HPDE6-E6E7 (cell line): ENCODE measurements around the gene MGAT5B.

Experiments
- DNase-seq: peaks from one replicate; pipeline ENCODE4 v3.0.0; 2011; ENCODE audit warnings: missing footprints; ENCODE audit errors: extremely low spot score

The MGAT5B gene

DNA sequence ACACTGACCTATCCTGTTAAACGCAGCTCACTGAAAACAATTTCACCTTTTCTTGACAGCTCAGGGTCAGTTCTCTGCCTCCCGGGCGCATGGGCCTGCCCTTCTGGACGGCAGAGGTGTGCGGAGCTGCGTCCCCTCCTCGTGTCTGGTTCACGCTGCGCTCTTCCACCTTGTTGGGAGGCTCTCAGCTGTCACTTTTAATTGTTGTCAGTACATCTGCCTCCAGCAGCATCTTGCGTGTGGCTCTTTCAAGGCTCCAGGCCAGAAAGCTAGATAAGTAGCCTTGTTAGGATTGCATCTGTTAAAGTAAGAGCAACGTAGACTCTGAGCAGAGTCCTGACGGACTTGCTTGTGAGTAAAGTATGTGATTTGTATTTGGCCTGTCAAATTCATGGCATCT is 59.4 kb downstream of the MGAT5B start:
- DNase-seq = no peak

DNA sequence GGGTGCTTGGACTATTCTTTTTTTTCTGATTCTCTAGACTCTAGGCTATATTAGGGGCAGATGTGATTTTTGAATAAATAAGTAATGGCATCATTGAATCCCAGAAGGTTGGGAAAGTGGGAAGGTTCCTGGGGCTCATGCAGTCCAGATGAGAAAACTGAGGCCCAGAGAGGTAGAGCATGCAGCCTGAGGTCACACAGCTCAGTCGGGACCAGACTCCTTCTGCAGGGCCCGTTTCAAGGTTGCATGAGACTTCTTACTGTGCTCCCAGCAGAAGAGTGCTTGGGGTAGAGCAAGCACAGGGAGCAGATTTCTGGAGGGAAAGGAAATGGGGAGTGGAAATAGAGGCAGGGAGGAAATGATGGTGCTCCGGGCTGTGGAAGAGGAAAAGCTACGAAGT is 59.8 kb downstream of the MGAT5B start:
- DNase-seq = no peak

DNA sequence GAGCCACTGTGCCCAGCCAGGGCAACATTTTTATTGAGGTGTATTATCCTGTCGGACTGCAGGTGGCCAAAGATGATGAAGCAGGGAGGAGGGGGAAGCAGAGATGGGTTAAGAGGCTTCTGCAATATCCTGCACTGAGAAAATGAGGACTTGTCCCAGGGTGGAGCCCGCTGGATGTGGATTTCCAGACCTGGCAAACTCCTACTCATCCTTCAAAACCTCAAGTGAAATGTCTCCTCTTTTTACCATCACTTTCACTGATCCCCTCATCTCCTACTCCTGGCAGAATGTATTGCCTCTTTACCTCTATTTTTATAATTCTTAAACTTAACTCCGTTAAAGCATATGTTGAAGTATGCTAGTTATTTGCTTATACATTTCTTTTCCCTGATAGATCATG is 60.9 kb downstream of the MGAT5B start:
- no peak for DNase-seq

DNA sequence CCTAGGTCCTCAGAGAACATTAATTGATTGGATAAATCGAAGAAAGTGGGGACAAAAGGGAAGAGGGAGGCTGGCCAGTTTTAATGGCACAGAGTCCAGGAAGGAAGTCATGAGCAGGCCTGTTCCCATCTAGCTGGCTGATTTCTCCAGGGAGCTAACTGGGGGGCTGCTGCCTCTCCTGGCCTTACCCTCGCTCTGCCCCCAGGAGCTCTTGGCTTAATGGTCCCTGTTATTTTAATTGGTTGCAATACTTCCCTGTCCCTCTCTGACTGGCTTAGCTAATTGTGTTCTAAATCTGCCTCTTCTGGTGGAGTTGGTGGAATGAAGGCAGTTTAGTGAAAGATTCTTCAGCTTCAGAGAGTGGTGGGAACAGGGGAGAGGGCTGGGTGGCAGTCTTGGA is 61.4 kb downstream of the MGAT5B start:
- no peak for DNase-seq

DNA sequence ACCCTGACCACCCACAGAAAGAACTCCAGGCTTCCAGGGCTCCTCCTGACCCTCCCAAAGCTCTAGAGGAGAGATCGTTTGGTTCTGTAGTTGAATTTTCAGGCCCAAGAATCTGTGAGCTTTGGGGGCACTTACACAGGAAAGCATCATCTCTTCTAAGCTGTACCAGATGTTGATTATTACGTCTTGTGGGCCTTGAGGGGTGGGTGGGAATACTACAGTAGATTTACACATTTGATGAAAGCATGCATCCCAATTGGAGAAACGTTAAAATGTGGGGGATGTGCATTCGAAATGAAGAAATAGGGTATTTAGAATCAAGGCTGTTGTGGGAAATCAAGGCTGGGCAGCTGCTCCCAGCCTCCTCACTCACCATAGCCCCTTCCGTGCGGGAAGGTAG is 61.9 kb downstream of the MGAT5B start:
- DNase-seq = no peak

DNA sequence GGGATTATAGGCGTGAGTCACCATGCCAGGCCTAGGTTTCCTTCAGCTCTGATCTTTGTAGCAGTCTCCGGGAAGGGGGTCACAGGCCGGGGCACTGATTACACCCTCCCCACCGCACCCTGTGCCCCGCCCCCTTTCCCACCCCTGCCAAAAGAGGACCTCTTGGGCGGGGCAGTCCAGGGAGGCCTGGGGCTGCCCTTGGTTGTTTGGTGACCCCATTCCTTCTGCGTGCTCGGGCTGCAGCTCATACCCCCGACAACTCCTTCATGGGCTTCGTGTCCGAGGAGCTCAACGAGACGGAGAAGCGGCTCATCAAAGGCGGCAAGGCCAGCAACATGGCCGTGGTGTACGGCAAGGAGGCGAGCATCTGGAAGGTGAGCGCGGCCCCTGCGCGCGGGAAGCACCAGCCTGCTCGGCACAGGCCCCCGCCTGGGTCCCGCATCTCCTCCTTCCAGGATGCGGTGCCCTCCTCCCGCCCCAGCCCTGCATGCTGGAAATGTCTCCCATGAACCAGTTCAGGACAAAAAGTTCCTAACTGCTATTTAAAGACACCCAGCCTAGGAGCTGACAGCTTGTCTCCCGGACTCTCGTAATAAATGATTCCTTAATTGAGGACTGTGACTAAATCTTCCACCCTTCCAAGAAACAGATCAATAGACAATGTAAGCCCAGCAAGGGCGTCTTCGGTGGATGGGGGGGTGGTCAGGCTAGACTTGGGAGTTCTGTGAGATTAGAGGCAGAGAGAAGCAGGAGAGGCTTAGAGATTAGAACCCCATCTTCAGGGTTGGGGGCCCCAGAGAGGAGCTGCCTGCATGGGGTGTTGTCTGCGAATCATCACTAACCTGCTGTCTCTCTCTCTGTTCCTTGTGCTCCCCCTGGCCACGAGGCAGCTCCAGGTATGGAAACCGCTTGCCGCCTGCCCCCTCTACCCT is 64.5 kb downstream of the MGAT5B start:
- DNase-seq = no peak

DNA sequence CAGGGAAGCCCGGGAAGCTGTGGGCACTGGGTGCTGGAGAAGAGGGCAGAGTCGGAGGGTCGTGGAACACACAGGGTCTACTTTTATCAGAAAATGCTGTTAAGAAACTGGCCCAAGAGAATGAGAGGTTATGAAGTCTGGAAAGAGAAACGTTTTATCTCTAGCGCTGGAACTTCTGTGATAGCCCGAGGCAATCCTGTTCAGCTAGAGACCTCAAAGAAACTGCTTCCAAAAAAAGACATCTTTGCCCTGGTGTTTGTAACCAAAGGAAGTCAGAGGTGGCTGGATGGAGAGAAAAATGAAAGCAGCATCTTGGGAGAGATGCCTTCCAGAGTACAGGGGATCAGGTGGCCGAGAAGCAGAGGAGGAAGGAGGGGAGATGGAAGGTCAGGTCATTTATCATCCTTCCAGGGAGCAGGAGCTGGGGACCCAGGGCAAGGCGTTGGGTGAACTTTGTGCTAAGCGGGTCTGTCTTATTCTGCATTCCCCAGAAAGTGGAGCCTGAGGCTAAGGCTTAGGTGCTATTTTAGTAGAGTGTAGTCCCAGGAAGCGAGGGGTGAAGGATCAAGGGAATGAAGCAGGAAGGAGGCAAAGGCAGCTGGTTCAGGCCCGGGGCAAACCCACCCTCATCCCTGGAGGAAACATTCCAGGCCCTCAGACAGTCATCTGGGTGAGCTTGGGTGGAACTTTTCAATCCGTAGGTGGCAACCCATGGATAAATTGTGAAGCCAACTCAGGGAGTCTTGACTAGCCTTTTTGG is 66.5 kb downstream of the MGAT5B start:
- no peak for DNase-seq

DNA sequence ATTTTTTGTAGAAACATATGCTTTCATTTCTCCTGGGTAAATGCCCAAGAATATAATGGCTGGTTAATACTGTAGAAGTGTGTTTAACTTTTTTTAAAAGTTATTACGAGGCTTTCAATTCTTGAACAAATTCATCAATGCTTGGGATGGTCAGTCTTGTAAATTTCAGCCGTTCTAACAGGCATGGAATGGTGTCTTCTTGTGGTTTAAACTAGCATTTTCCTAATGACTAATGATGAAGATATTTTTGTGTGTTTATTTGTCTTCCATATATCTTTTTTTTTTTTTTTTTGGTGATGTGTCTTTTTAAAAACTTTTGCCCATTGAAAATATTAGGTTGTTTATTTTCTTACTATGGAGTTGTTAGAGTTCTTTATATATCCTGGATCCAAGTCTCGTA is 67.1 kb downstream of the MGAT5B start:
- no peak for DNase-seq

DNA sequence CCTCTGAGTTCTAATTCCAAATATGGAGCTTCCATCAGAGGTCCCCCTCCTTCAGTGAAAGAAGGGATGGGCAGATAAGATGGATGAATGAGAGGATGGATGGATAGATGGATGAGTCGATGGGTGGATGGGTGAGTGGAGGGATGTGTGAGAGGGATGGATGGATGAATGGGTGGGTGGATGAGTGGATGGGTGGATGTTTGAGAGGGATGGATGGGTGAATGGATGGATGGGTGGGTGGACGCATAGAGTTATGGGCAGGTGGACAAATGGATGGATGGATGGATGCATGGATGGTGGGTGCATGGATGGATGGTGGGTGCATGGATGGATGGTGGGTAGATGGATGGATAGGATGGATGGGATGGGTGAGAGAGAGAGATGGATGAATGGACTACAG is 69.0 kb downstream of the MGAT5B start:
- DNase-seq = no peak

DNA sequence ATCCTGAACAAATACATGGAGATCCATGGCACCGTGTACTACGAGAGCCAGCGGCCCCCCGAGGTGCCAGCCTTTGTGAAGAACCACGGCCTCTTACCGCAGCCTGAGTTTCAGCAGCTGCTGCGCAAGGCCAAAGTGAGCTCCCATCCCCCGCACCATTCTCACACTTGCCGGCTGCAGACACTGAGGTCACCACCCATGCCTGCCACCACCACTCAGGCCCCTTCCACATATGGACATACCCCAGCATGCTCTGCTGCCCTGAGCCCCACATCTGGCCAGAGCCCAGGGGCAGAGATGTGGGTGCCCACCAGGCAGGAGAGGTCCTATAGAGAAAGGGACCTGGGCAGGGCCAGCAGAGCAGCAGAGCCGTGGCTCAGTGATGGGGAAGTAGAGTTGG is 69.8 kb downstream of the MGAT5B start:
- no peak for DNase-seq

DNA sequence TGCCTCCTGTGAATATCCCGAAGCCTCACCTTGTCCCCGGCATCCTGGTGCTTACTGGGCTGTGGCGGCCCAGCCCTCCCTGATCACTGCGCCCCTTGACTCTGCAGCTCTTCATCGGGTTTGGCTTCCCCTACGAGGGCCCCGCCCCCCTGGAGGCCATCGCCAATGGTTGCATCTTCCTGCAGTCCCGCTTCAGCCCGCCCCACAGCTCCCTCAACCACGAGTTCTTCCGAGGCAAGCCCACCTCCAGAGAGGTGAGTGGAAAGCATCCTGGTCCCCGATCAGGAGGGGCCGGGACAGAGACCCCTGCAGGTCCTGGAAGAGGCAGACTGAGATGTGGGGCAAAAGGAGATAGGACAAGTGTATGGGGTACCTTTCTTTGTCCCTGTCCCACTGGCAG is 72.1 kb downstream of the MGAT5B start:
- no peak for DNase-seq

DNA sequence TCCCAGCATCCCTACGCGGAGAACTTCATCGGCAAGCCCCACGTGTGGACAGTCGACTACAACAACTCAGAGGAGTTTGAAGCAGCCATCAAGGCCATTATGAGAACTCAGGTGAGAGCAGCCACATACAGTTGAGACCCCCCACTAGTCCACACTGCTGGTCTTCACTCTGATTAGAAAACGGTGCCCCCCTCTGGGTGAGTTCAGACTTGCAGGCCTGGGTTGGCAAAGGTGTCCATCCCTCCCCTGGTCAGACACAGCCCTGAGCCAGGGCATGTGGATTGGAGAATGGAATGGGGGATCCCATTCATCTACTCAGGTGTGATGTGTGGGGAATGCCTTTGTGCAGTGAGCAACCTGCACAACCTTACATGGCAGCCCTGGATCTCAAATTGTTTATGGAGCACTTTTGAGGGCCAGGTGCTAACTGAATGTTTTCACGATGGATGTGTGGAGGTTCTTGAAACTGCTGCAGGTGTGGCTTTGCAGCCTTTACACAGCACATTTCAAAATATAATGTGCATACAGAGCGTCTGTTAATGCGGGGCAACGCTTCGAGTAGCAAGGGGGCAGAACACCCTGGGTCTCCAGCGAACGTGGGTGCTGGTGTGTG is 72.6 kb downstream of the MGAT5B start:
- DNase-seq = no peak

DNA sequence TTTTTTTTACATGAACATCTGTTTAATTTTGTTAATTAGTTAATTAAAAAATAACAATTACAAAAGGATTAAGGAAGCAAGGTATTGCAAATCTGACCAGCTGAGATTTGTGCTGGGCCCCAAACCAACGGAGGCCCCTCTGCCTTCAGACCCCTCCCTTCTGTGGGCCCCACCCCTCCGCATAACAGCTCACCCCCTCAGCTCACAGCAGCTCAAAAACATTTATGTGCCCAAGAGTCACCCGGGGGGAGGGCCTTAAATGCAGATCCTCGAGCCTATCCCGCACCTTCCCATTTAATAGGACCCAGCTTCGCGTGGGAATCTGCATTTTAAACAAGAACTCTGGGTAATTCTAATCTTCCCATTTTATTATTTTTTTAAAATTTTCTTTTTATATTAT is 75.0 kb downstream of the MGAT5B start:
- no peak for DNase-seq

DNA sequence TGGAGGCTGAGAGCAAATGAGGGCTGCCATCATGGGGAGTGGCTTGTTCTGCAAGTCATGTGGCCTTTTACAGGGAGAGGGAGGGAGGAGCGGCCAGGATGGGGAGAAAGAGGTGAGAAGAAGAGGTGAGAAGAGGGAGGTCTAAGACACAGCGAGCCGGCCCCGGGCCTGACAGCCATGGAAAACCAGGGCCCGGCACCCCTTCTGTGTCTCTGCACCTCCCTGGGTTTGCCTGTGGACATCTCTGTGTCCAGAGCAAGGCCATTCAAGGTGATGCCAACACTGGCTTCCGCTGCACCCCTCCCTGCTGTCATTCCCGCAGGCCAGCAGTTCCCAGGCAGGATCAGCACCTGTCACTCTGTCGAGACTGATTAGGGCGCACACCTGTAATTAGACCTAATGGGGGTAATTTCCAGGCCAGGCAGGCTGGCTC is 75.6 kb downstream of the MGAT5B start:
- DNase-seq = no peak

DNA sequence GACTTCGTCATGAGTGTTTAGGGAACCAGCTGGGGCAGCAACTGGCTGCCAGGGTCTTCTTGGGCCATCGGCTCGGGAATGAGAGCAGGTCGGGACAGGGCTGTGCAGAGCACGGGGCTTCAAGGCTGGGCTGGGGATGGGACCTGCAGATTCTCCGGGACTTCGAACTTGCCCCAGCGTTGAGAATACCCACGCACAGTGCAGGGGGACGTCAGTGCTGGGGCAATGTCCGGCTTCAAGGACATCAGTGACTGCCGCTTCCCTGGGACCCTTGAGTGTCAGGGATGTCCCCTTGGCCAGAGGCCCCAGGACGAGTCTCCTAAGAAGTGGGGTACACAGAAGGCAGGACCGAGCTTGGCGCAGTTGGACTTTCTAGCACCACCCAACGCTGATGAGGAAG is 76.3 kb downstream of the MGAT5B start:
- DNase-seq = no peak

DNA sequence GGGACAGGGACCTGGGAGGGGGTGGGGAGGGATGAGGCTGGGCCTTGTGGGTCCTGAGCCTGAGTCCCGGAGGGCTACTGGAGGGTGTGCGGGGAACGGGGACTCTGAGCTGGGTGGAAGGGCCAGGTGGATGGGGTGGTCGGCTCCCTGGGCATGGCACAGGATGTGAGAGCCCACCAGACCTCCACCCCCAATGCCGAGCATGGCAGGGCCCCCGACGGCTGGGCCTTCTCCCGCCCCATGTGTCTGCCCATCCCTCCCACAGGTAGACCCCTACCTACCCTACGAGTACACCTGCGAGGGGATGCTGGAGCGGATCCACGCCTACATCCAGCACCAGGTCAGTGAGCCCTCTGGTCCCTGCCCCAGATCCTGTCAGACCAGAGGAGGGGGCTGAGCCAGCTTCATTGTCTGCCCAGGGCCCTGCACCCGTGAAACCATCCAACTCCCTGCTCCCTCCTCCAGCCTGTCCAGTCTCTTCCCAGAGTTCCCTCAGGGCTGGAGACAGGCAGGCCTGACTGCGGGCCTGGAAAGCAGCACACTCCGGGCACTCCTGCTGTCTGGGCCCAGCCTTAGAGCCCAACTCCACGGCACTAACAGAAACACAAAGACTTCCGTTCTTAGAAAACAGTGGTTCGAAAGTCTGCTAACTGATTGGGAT is 78.0 kb downstream of the MGAT5B start:
- DNase-seq = no peak

DNA sequence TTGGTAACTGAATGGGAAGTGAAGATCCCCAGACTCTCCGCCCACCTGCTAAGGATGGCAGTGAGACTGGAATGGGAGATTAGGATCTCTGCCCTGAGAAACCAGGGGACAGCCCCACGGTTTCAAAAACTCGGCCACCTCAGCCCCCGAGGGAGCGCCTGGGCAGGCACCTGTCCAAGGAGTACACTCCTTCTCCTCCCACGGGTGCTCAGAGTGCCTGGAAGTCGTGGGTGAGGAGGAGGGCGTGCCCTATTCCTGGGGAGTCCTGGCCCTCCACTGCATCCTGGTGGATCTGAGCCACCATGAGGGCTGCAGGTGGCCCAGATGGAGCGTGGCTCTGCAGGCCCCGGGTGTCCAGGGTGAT is 78.5 kb downstream of the MGAT5B start:
- DNase-seq = no peak

DNA sequence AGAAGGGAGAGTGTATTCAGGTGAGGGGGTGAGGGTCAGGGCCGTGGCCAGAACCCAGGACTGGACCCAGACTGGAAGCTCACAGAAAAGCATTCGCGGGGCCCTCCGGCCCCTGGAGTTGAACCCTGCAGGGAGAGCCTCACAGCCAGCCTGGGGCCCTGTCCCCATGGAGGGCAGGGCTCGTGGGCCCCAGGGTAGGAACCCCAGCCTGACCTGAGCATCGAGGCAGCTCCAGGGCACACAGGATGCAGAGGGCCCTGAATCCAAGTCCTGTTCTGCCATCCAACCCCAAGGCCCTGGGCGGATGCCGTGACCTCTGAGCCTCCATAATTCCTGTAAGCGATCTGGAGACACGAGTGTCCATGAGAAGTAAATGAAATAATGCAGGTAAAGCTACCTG is 79.1 kb downstream of the MGAT5B start:
- DNase-seq = no peak

DNA sequence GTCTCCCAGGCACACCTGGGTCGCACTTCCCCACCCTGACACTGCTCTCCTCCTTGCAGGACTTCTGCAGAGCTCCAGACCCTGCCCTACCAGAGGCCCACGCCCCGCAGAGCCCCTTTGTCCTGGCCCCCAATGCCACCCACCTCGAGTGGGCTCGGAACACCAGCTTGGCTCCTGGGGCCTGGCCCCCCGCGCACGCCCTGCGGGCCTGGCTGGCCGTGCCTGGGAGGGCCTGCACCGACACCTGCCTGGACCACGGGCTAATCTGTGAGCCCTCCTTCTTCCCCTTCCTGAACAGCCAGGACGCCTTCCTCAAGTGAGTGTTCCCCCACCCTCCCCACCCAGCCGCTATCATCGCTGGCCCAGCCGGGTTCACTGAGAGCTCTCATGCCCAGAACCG is 79.6 kb downstream of the MGAT5B start:
- DNase-seq = no peak

DNA sequence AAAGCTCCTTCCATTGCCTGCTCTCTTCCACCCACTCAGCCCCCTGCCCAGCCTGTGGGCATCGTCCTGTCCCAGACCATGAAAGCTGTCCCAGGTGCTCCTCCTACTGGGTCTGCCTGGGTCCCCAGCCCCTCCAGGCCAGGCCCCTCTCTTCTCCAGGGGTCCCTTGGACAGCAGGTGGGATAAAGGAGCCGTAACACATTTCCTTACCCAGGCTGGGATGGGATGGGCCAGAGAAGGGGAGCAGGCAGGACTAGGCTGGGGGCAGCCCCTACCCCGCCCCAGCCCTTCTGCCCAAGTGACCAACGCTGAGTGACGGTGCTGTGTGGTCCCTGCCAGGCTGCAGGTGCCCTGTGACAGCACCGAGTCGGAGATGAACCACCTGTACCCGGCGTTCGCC is 80.1 kb downstream of the MGAT5B start:
- DNase-seq = no peak

DNA sequence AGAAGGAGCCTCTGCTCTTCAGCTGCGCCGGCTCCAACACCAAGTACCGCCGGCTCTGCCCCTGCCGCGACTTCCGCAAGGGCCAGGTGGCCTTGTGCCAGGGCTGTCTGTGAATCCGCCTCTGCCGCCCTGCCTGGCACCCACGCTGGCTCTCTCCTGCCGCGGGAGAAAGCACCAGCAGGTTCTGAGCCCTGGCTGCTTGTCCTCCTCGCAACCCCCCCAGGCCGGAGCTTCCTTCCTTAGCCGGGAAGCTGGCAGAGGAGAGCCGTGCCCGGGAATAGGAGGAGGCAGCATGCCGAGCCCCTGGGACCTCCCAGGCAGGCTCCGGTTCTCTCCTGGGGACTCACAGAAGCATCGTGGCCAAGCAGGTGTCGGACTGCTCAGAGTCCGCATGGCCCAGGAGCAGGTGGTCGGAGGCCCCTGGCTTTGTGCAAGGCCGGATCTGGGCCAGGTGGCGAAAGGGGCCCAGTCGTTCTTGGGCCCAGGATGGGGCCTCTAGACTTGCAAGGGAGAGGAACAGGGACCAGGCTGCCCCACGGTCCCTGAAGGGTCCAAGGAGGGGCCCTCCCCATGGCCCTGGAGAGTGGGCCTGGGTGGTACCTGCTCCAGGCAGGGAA is 80.6 kb downstream of the MGAT5B start:
- DNase-seq = no peak
